T-helper 1 cell treated with Interleukin-12 subunit alpha and Interleukin-12 subunit beta and Interleukin-4 antibody, amounts not matched to agents 30 μg/mL and 1 μg/mL, for 36 hours (primary cell): ENCODE results near the gene TBC1D22B.
A peak's percentile ranks its signal among the peaks of the same experiment; 100 is the strongest.

Experiments
- H3K27ac Mint-ChIP-seq: one replicate; pipeline ENCODE4 v1.8.0; 2021; ENCODE audit warnings: mild to moderate bottlenecking, mixed read lengths
- H3K27me3 Mint-ChIP-seq: one replicate; pipeline ENCODE4 v1.8.0; 2021; ENCODE audit warnings: low read depth, mixed read lengths
- H3K36me3 Mint-ChIP-seq: one replicate; pipeline ENCODE4 v1.8.0; 2021; ENCODE audit warnings: low read depth, mixed read lengths
- H3K4me1 Mint-ChIP-seq: one replicate; pipeline ENCODE4 v1.8.0; 2021; ENCODE audit warnings: low read depth, mixed read lengths
- H3K4me3 Mint-ChIP-seq: one replicate; pipeline ENCODE4 v1.8.0; 2021; ENCODE audit warnings: mild to moderate bottlenecking, moderate library complexity, mixed read lengths
- H3K9me3 Mint-ChIP-seq: one replicate; pipeline ENCODE4 v1.8.0; 2021; ENCODE audit warnings: mixed read lengths

Gene TBC1D22B

DNA sequence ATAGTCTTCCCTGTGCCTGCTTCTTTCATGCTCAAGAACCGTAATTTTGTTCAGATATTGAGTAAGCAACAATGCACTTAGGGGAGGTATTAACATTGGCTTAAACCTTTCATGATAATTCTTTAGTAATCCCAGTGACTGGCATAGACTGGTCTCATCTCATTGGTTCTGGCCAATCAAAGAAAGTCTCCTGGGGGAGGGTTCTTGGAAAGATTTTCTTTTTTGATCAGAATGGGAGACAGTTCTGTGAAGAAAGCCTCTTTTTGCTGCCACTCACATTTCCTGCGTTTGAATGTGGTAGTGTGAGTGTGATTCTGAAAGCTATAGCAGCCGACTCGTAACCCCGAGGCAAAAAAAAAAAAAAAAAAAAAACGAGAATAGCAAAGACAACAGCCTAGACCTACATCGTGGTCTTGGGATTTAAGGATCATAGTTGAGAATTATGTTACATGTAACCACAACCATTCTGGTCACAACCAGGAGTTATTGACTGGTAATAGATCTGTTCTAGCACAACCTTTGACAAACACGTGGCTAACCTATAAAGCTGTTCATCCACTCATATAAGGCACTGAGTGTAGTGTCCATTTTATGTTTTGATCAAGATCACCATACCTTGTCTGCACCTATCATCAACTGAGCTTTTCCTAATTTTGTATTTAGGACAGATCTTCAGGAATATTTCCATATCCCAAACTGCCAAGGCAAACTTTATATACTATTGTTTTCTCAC, 15.4 kb downstream of the TBC1D22B start:
- Mint-ChIP-seq H3K4me1 (peaks cover 60% of the 10 kb centered on the region), H3K27ac (peak overlapping the region; percentile 73), H3K36me3 (peaks cover 33% of the 10 kb centered on the region), H3K27me3 (no peaks in the 10 kb centered on the region), H3K4me3 (peak overlapping the region; percentile 36), H3K9me3 (no peaks in the 10 kb centered on the region)

DNA sequence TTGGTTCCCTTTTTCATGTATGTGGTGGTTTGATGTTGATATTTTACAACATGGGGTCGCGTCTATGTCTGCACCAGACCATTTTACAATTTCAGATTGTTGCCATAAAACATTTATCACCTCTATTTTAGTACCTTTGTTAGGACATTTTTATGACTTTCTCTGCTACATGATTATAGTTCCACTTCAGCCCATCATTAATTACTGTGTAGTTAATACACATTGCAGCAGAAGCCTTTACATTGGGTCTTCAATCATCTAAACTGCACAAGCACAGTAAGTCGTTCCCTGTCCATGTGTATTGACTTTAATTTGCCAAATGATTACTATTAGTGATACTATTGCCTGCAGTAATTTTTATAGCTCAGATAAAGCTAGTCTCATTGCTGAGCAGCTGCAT, 16.1 kb downstream of the TBC1D22B start:
- Mint-ChIP-seq H3K27ac (peak overlapping the region; percentile 73), H3K4me1 (peaks cover 58% of the 10 kb centered on the region), H3K27me3 (no peaks in the 10 kb centered on the region), H3K9me3 (no peaks in the 10 kb centered on the region), H3K4me3 (peak overlapping the region; percentile 36), H3K36me3 (peaks cover 29% of the 10 kb centered on the region)

DNA sequence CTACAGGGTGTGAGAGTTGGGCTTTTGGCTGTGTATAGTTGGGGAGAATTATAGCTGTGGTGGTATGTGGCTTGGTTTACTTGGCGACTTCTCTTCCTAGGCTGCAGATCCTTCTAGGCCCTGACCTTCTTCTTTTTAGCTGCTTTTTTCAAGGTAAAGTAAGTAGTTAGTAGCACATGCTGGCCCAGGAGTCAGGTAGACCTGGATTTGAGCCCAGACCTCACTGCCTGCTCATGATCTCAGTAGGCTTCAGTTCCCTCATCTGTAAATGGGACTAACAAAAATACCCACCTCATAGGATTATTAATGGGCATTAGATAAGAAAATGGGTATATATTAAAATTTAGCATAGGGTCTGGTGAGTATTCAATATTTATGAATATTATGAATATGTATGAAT, 17.8 kb downstream of the TBC1D22B start:
- Mint-ChIP-seq H3K9me3 (no peaks in the 10 kb centered on the region), H3K27me3 (no peaks in the 10 kb centered on the region), H3K4me3 (peak overlapping the region; percentile 11), H3K4me1 (peaks cover 74% of the 10 kb centered on the region), H3K36me3 (peaks cover 31% of the 10 kb centered on the region), H3K27ac (peak overlapping the region; percentile 16)

DNA sequence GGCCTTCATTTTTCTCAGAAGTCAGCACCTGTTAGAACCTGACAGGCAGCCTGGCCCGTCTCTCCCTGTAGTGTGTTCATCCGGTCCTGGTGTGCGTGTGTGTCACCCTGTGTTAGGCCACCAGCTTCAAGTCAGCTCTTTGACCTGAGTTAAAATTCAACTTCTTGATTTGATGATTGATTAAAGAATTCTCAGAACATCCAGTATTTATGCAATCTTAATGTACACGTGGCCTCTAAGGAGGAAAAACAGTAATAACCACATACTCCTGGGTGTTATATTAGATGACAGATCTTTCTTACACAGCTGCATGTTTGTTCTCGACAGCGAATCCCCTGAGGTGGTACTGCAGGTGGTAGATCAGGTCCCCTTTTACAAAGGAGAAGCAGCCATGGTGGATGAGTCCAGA, 19.4 kb downstream of the TBC1D22B start:
- H3K36me3 Mint-ChIP-seq = peaks cover 33% of the 10 kb centered on the region
- H3K27ac Mint-ChIP-seq = peak overlapping the region; percentile 83
- no peaks in the 10 kb centered on the region for H3K9me3 Mint-ChIP-seq
- H3K27me3 Mint-ChIP-seq = no peaks in the 10 kb centered on the region
- H3K4me1 Mint-ChIP-seq = peaks cover 83% of the 10 kb centered on the region
- peak overlapping the region; percentile 33 for H3K4me3 Mint-ChIP-seq

DNA sequence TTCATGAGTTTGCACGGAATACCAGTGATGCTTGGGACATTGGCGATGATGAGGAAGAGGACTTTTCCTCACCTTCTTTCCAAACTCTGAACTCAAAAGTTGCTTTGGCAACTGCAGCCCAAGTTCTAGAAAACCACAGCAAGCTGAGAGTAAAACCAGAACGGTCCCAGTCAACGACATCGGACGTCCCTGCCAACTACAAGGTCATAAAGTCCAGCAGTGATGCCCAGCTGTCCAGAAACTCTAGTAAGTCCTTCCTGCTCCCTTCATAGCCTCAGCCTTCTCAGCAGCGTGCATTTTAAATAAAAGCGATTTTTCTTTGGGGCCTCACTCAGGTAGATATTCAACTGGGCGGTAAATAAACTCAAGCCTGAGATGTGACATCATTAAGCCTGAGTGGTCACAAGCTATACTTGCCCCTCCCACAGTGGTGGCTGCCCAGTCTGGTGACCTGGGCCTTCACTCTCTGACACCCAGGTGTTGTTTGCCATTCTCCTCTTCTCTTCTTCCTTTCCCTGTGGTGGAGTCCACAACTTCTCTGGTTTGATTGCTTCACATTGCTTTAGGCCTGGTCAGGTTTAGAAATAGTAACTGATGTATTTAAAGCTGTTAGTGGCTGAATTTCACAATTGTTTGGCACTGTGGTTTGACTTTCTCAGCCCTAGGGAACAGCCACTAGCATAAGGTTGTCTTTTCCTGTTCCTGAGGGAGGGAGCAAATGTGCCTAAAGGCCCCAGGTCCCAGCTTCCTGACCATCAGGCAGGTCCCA, 22.0 kb downstream of the TBC1D22B start:
- peak overlapping the region; percentile 79 for H3K27ac Mint-ChIP-seq
- H3K36me3 Mint-ChIP-seq = peaks cover 51% of the 10 kb centered on the region
- peaks cover 77% of the 10 kb centered on the region for H3K4me1 Mint-ChIP-seq
- no peaks in the 10 kb centered on the region for H3K27me3 Mint-ChIP-seq
- no peaks in the 10 kb centered on the region for H3K9me3 Mint-ChIP-seq
- no peak overlapping the region for H3K4me3 Mint-ChIP-seq

DNA sequence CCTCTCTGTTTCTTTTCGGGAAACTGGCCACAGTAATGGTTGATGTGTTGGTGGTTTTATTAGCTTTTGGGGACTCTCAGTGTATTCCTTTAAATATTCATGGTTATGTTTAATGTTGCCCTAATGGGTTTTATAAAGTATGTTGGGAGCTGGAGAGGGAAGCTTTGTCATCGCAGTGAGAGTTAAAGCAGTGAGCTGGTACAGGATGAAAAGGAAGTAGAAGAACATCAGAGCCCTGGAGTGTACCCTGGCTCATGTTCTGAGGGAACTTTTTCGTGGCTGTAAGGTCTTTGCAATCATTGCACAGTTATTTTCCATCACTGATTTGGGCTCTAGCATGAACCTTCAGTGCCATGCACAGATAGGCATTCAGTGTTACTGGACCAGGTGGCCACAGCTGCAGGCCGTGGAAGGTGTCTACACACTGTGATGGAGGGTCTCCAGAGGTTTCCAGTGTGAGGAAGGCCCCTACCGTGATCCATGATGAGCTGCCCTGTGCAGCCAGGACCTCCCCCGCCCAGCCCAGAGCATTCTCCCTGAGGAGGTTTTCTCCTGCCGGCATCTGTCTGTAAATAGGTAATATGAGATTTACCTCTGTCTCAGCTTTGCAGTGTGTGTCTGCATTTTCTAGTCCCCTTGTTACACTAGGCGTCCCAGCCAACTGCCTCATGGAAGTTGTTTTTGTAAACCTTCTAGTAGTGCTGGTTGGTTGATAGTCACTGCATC, 22.8 kb downstream of the TBC1D22B start:
- Mint-ChIP-seq H3K9me3 (no peaks in the 10 kb centered on the region), H3K4me3 (no peak overlapping the region), H3K4me1 (peaks cover 72% of the 10 kb centered on the region), H3K36me3 (peaks cover 51% of the 10 kb centered on the region), H3K27ac (peak overlapping the region; percentile 79), H3K27me3 (no peaks in the 10 kb centered on the region)

DNA sequence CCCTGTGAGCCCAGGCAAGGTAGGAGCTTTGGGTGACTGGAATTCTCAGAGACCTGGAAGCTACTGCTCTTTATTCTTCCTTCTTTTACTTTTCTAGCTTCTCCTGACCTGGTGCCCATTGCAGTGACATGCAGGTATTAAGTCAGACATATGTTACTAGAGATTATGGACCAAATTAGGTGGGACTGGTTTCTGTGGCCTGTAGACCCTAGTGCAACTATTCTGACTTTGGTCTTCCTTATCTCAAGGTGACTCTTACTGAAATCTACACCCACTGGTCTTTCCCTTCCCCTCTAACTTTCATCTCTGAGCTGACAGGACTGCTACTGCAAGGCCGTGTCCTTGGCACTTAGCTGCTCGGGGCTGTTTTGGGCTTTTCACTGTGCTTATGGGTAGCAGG, 24.8 kb downstream of the TBC1D22B start:
- H3K4me1 Mint-ChIP-seq = peaks cover 58% of the 10 kb centered on the region
- peak overlapping the region; percentile 57 for H3K4me3 Mint-ChIP-seq
- H3K27me3 Mint-ChIP-seq = no peaks in the 10 kb centered on the region
- H3K27ac Mint-ChIP-seq = peak overlapping the region; percentile 72
- peaks cover 54% of the 10 kb centered on the region for H3K36me3 Mint-ChIP-seq
- H3K9me3 Mint-ChIP-seq = no peaks in the 10 kb centered on the region

DNA sequence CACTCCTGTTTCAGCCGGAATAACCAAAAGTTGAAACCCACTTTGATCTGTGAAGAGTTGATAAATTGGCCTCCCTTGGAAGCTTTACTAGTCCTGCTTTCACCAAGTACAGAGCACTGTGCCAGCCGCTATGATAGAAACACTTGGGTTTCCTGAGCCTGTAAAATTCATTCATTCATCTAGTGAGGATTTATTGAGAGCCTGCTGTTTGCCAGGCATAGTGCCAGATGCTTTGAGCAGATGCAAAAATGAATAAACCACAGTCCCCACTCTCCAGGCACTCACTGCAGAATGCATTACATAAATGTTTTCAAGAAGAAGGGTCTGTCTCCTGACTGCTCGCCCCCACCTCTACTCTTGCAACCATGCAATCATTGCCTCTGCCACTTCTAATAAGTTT, 25.7 kb downstream of the TBC1D22B start:
- peaks cover 58% of the 10 kb centered on the region for H3K36me3 Mint-ChIP-seq
- H3K27ac Mint-ChIP-seq = no peak overlapping the region
- no peaks in the 10 kb centered on the region for H3K27me3 Mint-ChIP-seq
- no peak overlapping the region for H3K4me3 Mint-ChIP-seq
- H3K4me1 Mint-ChIP-seq = peaks cover 60% of the 10 kb centered on the region
- H3K9me3 Mint-ChIP-seq = no peaks in the 10 kb centered on the region

DNA sequence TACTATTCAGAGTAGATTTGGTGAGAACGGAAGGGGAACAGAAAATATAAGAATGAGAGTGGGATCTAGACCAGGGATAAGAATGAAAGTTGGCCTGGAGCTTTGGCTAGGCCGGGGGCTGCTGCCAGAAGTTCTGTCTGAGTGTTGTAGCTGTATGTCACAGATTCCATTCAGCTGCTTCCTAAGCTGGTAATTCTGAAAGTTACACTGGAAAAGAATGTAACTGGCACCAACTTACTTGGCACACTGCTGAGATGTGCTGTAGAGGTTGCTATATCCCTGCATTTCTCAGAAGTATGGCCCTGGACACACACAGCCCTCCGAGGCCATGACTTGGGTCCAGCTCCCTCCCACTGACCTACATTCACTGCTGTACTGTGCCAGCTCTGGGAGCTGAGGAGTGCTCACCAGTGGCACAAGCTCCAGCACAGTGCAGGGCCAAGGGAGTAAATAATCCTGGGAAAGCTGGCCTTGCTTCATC, 26.1 kb downstream of the TBC1D22B start:
- Mint-ChIP-seq H3K9me3 (no peaks in the 10 kb centered on the region), H3K36me3 (peaks cover 57% of the 10 kb centered on the region)

DNA sequence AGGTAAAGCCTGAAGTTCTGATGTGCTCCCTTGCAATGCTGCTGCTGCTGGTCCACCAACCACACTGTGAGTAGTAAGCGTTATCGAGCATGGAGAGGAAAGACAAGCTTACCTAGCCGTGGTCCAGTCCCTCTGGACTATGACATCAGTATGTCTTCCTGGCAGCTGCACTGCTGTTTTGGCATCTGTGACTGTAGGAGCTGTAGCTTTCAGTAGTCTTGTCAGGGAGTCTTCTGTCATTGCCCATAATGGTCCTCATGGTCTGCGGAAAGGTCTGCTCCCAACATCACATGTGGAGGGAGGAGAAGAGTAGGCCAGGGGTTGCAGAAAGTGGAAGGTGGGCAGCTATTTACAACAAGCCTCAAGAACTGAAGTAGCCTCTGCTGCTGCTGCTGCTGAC, 27.2 kb downstream of the TBC1D22B start:
- no peak overlapping the region for H3K4me3 Mint-ChIP-seq
- H3K4me1 Mint-ChIP-seq = peaks cover 58% of the 10 kb centered on the region
- H3K9me3 Mint-ChIP-seq = no peaks in the 10 kb centered on the region
- peak overlapping the region; percentile 19 for H3K27ac Mint-ChIP-seq
- no peaks in the 10 kb centered on the region for H3K27me3 Mint-ChIP-seq
- H3K36me3 Mint-ChIP-seq = peaks cover 55% of the 10 kb centered on the region

More for the DNA sequence above, 26.1 kb downstream of the TBC1D22B start:
- Mint-ChIP-seq H3K4me3 (no peak overlapping the region), H3K4me1 (peaks cover 59% of the 10 kb centered on the region), H3K27ac (no peak overlapping the region), H3K27me3 (no peaks in the 10 kb centered on the region)

DNA sequence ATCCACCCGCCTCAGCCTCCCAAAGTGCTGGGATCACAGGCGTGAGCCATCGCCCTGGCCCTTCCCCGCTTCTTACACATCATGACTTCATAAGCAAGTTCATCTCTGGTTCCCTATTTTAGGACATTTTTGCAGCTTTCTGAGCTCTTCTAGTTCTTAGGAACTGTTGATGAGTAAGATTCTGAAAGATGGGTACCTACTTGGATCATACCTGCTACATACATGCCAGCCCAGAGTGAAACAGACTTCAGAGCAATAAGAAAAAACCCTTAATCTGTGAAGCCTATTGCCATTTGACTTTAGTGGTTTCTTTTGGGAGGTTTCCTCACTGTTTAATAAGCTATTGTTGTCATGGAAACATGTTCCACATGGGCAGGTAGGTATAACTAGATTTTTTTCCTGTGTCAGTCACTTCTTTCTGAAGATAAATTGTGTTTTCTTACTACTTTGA, 28.3 kb downstream of the TBC1D22B start:
- Mint-ChIP-seq H3K4me1 (peaks cover 50% of the 10 kb centered on the region), H3K9me3 (no peaks in the 10 kb centered on the region), H3K27ac (no peak overlapping the region), H3K36me3 (peaks cover 53% of the 10 kb centered on the region), H3K27me3 (no peaks in the 10 kb centered on the region), H3K4me3 (no peak overlapping the region)

DNA sequence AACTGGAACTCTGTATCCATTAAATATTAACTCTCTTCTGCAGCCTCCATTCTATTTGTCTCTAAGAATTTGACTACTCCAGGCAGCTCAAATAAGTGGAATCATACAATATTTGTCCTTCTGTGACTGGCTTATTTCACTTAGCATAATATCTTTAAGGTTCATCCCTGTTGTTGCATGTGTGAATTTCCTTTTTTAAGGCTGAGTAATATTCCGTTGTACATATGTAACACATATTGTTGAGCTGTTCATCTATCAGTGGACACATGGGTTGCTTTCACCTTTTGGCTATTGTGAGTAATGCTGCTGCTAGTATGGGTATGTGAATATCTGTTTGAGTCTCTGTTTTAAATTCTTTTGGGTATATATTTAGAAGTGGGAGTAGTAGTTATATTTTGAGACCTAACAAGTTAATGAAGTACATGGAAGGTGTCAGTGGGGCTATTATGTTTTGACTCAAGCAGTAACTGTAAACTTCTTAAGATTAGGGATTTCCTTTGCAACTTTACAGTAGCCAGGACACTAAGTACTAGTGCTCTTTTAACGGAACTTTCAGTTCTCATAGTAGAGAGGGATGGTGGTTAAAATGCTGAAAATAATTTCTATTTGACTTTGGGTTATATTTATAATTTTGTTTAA, 30.1 kb downstream of the TBC1D22B start:
- H3K27ac Mint-ChIP-seq = no peak overlapping the region
- no peaks in the 10 kb centered on the region for H3K9me3 Mint-ChIP-seq
- H3K4me3 Mint-ChIP-seq = no peak overlapping the region
- H3K4me1 Mint-ChIP-seq = peaks cover 47% of the 10 kb centered on the region
- peaks cover 58% of the 10 kb centered on the region for H3K36me3 Mint-ChIP-seq
- H3K27me3 Mint-ChIP-seq = no peaks in the 10 kb centered on the region

DNA sequence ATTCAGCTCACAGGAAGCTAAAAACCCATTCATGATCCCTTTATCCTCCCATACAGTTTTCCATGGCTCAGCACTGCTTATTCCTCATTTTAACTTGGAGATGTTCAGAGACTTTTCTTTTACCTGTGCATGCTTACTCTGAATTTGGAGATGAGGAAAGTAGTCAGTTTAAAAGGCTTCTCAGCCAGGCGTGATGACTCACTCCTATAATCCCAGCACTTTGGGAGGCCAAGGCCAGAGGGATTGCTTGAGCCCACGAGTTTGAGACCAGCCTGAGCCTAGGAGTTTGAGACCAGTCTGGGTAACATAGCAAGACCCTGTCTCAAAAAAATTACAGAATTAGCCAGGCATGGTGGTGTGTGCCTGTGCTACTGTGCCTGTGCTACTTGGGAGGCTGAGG, 30.7 kb downstream of the TBC1D22B start:
- peak overlapping the region; percentile 27 for H3K27ac Mint-ChIP-seq
- H3K27me3 Mint-ChIP-seq = no peaks in the 10 kb centered on the region
- H3K9me3 Mint-ChIP-seq = no peaks in the 10 kb centered on the region
- no peak overlapping the region for H3K4me3 Mint-ChIP-seq
- peaks cover 54% of the 10 kb centered on the region for H3K36me3 Mint-ChIP-seq
- H3K4me1 Mint-ChIP-seq = peaks cover 43% of the 10 kb centered on the region

DNA sequence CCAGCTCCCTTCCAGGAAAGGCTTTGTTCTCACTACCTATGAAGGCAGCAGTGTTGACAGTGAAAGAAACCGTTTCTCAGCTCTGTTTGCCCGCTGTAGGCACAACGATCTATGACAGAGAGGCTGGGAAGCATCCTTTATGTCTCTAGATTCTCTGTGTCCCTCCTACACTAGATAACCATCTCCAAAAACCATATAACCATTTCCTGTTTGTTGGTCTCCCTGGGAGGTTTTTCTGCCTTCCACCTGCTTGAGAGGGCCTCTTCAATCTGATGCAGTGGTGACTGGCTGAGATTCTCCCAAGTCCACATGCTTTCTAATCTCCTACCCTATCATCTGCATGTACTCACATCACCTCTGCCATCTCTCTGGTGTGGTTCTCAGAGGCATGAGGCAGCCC, 32.4 kb downstream of the TBC1D22B start:
- peak overlapping the region; percentile 94 for H3K27ac Mint-ChIP-seq
- peak overlapping the region; percentile 70 for H3K4me3 Mint-ChIP-seq
- H3K4me1 Mint-ChIP-seq = peaks cover 39% of the 10 kb centered on the region
- H3K36me3 Mint-ChIP-seq = peaks cover 46% of the 10 kb centered on the region
- H3K9me3 Mint-ChIP-seq = no peaks in the 10 kb centered on the region
- no peaks in the 10 kb centered on the region for H3K27me3 Mint-ChIP-seq
